Ramos (cell line): ENCODE data around the gene JCAD.

Source experiments
- in situ Hi-C: fragments of 300-500 bp; cut with MboI; formaldehyde crosslinking; loops from one replicate; pipeline ENCODE4 v1.14.3; 2022; ENCODE audit warnings: low sequenced_read_pairs; ENCODE audit not compliant: unreplicated experiment

JCAD gene

GRCh38 chr10:30075481-30075880 lies 16.1 kb upstream of the JCAD start:
- in situ Hi-C loops: no loop called here

DNA sequence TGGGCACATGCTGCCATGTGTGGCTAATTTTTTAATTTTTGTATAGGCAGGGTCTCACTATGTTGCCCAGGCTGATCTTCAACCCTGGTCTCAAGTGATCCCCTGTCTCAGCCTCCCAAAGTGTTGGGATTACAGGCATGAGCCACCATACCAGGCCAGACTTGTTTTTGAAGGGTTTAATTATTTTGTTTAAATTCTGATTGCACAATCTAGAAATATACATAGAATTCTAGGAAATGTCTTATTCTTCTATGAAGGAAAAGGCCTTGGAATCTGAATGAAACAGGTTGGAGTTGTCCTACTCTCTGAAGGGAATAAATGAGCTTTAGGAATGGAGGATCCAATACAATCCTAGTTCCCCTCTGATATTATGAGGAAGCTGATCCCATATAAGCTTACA lies 15.5 kb upstream of the JCAD start:
- in situ Hi-C loops: no loop called here

DNA sequence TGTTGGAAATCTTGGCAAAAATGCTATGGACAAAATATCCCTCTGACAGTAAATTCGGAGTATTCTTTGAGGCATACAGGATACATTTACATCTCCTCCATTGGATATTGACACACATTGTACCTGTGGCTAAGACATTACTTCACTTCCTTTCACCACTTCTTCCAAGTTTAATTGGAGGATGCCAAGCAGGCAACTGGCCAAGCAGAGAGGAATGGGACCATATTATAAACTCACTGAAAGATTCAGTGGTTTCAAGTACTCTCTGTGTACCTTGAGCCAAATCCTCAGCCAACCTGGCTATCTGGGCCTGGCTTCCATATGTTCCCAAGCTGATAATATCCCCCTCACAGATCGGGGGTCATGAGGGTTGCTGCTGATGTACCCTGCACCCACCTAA lies 14.7 kb upstream of the JCAD start:
- in situ Hi-C loops: no loop called here

DNA sequence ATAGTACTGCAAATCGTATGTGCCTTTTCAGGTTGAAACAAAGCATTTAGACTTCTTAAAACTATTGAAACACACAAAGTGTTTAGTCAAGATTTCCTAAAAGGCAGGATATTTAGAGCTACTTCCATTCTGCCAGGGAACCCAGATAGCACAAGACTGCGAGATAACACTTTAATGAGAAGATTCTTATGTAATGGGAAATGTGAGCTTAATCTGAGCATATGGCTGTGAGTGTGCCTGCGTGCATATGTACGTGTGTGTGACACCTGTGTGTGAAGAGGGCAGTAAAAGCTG lies 14.3 kb upstream of the JCAD start:
- in situ Hi-C loops: no loop called here

DNA sequence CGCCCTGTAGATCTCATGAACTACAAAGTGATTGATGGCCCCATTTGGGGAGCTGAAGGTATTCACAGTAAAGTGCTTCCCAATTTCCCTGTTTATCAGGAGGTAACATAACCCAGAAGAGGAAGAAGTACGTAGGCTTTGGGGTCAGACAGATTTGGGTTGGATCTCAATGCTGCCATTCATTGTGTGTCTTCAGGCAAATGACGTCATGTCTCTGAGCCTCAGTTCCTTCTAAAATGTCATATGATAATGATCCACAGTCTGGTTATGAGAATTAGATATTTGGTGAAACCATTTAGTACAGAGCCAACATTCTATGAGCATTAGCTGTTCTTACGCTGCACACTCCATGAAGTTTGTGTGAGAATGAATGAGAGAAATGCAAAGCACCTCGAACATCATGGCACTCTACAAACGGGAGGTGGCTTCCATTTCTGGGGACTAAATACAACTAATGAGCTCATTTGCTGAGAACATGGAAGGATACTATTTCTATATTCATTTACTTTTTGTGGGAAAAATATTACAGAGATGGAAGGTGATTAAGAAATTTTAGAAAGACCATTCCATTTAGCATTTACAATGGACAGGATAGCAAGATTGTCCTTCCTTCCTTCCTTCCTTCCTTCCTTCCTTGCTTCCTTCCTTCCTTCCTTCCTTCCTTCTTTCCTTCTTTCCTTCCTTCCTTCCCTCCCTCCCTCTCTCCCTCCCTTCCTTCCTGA lies 13.8 kb upstream of the JCAD start:
- in situ Hi-C loops: no loop called here

DNA sequence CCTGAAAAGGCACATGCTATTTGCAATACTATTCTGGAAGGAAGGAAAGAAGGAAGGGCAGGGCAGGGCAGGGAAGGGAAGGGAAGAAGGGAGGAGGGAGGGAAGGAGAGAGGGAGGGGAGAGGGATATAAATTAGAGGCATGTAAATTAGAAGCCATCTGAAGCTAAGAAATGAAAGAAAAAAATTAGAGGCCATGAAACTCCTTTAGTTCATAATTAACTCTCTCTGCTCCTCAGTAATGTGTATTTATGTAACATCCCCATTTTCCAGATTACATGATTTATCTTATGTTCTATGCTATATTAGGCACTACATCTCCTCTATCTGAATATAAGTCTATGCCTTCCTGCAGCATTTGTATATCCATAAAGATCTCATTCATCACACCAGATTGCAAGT lies 12.7 kb upstream of the JCAD start:
- in situ Hi-C loops: no loop called here

DNA sequence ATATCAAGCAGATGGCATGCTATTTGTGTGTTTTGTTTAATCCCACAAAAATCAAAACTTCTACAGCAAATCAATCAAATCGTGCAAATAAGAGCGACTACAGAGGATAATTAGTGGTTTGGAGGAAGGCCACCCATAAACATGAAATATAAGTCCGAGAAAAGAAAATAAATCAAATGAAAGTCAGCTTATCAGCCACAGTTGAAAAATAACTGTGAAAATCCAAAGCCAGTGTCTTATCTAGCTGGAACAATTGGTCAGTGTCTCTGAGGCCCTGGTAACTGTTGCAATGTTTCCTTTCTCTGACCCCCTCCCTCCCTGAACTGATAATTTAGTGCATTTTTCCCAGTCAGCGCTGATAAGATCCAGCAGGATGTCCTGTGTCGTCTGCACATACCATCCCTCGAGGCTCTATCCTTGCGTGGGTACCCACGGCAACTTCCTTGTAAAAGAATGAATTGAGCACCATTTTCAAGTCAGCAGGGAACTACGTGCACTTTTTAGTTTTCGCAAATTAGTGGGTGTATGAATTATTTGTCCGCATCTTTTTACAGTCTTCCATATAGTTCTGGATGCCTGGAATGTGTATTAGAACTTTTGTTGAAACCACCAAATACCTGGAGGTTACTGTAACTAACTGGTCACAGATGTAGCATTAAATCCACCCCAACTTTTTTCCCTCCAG lies 10.8 kb upstream of the JCAD start:
- in situ Hi-C loops: no loop called here

GRCh38 chr10:30068492-30069223 lies 9.3 kb upstream of the JCAD start:
- in situ Hi-C loops: no loop called here

GRCh38 chr10:30063099-30063498 lies 3.7 kb upstream of the JCAD start:
- in situ Hi-C loops: no loop called here

- in situ Hi-C loops: no loop called here
Measured at GRCh38 chr10:30062582-30062981, 3.2 kb upstream of the JCAD start.

DNA sequence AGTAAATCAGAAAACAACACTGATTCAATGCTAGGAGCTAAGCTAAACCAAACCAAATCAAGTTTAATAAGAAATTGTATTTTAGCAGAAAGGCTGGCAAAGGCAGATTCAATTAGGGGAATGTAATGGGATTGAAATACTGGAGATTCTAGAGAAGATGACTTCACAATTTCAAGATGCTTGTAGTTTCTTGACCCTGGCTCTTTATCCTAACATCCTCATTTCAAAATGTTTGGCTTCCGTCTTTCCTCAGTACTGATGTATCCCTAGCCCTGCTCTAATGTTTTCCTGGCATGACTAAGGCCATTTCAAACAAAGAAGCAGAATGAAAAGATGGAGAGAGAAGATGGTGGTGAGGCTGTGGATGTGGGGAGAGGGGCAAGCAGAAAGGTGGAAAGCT lies 2.7 kb upstream of the JCAD start:
- in situ Hi-C loops: no loop called here

DNA sequence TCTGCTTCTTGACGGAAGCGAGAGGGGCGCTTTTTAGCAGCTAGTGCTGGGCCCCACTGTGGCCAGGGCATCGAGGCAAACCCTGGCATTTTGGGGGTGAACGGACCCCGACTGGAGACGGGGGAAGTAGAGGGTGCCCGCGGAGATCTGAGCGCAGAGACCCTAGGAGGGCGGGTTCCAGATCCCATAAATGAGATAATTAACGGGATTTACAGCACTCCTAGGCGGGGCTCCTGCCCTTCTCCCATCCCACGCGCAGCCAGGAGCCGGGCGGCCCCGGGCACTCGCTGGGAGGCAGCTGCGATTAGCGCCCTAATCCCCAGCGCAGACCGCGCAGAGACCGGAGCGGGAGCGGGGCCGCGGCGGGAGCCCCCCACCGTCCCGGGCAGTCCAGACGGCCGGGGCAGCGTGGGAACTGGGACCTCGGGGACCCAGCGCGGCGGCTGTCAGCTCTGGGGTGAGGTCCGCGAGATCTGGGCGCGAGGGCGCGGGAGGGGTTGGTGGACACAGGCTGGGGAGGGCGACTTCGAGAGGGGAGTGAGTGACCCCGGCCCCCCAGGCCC lies 735 bp downstream of the JCAD start:
- in situ Hi-C loops: no loop called here

GRCh38 chr10:30057894-30058556 lies 1.4 kb downstream of the JCAD start:
- in situ Hi-C loops: no loop called here

GRCh38 chr10:30057421-30057841 lies 2.0 kb downstream of the JCAD start:
- in situ Hi-C loops: no loop called here

- in situ Hi-C loops: no loop called here
Measured at GRCh38 chr10:30056767-30057355, 2.5 kb downstream of the JCAD start.

GRCh38 chr10:30056281-30056680 lies 3.1 kb downstream of the JCAD start:
- in situ Hi-C loops: no loop called here

GRCh38 chr10:30055226-30055662 lies 4.1 kb downstream of the JCAD start:
- in situ Hi-C loops: no loop called here

- in situ Hi-C loops: no loop called here
Measured at GRCh38 chr10:30052062-30052461, 7.3 kb downstream of the JCAD start.

DNA sequence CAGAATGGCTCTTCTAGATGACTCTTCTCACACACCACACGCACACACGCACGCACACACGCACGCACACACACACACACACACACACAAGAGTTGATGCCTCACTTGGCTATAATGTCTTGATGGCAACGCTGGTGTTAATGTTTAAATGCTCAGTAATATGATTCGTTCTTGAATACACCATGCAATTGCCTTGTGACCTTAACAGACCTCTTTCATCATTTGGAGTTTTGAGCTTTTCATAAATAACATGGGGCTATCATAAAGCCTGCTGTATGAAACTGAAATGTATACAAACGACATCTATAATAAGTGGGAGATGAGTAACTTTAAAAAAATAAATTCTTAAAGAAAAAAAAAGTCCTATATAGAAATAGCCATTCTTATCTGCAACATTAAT lies 8.2 kb downstream of the JCAD start:
- in situ Hi-C loops: no loop called here

DNA sequence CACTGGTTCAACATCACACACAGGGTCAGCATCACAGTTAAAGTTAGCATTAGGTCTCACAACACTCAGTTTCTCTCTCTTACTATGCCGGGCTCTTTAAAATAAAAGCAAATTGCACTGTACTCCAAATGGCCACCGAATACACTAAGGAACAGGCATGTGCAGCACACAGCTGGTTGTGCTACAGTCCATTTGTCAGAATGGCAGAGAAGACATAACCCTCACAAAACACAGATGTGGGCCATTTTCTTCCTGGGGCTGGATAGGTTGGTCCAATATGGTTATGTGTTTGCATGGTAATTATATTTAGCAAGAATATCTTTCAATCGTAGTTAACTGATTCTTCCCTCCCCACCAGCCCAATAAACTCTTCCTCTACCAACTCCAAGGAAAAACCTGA lies 9.0 kb downstream of the JCAD start:
- in situ Hi-C loops: no loop called here
